ENCODE data around the gene GEMIN7. TPM values are rescaled to one million over a fixed set of nuclear protein-coding genes. Genes with fewer than 3 reads are reported as not detected.

Gene GEMIN7
- total and polyA plus RNA-seq, 2 experiments from 2014 or later = 49.6 to 90.5 TPM

DNA sequence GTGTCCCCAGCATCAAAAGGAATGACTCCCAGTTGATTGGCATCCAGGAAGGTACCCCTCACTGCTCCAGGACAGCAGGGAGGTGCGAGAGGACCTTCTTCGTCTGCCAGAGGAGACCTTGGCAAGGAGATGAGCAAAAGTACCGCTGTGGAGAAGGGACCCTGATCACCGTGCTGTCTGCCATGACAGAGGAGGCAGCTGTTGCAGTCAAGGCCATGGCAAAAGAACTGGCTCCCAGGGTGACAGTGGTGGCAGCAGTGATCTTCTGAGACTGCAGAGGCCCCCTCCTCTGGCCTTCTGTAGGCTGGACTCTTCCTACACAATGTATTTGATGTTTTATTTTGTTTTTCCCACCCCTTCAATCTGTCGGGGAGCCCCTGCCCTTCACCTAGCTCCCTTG, 49.7 kb downstream of the GEMIN7 start:
- H3K4me2 ChIP-seq = no peak overlapping the region
- Mint-ChIP-seq H3K27me3 (ENCODE audit: insufficient read depth, low read depth, poor library complexity) (peaks cover 5% of the 10 kb centered on the region), H3K4me1 (peaks cover 17% of the 10 kb centered on the region; the same call in 2 of the 3 replicates), H3K27ac (no peak overlapping the region), H3K9me3 (no peaks in the 10 kb centered on the region), H3K36me3 (ENCODE audit: low read depth) (no peaks in the 10 kb centered on the region), H3K4me3 (no peak overlapping the region)
- H3K27me3 ChIP-seq (ENCODE audit: insufficient read depth) = no peaks in the 10 kb centered on the region
- H2AFZ ChIP-seq = no peak overlapping the region
- 0 out of 2 replicates have a peak, but pooled peaks cover 2% of the 10 kb centered on the region for H3K4me1 ChIP-seq (ENCODE audit: insufficient read depth)
- 0 out of 2 replicates have a peak, but pooled peaks cover 2% of the 10 kb centered on the region for H3F3A ChIP-seq (replicated peaks; ENCODE audit: low read depth)
- ATAC-seq (no peak), DNase-seq (ENCODE audit: low spot score) (no peak)
- no peak overlapping the region for H3K27ac ChIP-seq (ENCODE audit: low read depth)
- peaks cover 44% of the 10 kb centered on the region for H4K20me1 ChIP-seq (replicated peaks; ENCODE audit: insufficient read depth)
- no peaks in the 10 kb centered on the region for H3K9me2 ChIP-seq (ENCODE audit: insufficient read depth)
- no peak overlapping the region for H3K4me3 ChIP-seq
- no peak for TF ChIP-seq ZNF331 (CRISPR knock-in tag; IDR thresholded peaks at IDR 0.05; ENCODE audit: low read depth)
- peaks cover 51% of the 10 kb centered on the region for H3K79me2 ChIP-seq (replicated peaks; ENCODE audit: insufficient read depth)
- H3K36me3 ChIP-seq (ENCODE audit: insufficient read depth) = no peaks in the 10 kb centered on the region

DNA sequence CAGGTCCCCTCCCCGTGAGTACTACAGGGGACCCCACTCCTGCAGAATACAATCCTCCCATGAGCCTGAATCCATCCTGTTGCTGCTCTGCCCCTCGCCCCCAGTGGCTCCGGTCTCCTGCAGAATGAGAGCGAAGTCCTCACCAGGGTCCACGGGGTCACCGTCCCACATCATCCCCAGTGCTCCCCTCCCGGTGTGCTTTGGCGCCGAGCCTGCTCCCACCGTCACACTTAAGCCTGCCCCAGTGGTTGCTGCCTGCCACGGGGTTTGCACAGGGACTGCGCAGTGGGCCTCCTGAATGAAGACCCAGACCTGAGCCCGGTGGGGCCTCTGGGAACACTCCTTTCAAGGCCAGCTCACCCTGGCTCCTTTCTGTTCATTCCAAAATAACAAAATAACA, 51.2 kb downstream of the GEMIN7 start:
- ATAC-seq (no peak), DNase-seq (ENCODE audit: low spot score) (no peak)
- no peak overlapping the region for H3K4me2 ChIP-seq
- H3K36me3 ChIP-seq (ENCODE audit: insufficient read depth) = no peaks in the 10 kb centered on the region
- no peak overlapping the region for H3K27ac ChIP-seq (ENCODE audit: low read depth)
- no peak overlapping the region for H3K27ac Mint-ChIP-seq
- TF ChIP-seq EZH2phosphoT487 (IDR thresholded peaks at IDR 0.05; ENCODE audit: unreplicated experiment) (no peak), NANOG (IDR thresholded peaks at IDR 0.05; ENCODE audit: borderline replicate concordance) (no peak), STAT1 (IDR thresholded peaks at IDR 0.05; ENCODE audit: unreplicated experiment) (no peak), POLR2AphosphoS5 (IDR thresholded peaks at IDR 0.05; ENCODE audit: low read depth) (no peak), JUNB (IDR thresholded peaks at IDR 0.05; ENCODE audit: unreplicated experiment) (no peak), ZNF331 (CRISPR knock-in tag; IDR thresholded peaks at IDR 0.05; ENCODE audit: low read depth) (no peak), EZH2 (IDR thresholded peaks at IDR 0.05; ENCODE audit: low read depth, unreplicated experiment) (no peak)
- TF ChIP-seq, protein P1, sequence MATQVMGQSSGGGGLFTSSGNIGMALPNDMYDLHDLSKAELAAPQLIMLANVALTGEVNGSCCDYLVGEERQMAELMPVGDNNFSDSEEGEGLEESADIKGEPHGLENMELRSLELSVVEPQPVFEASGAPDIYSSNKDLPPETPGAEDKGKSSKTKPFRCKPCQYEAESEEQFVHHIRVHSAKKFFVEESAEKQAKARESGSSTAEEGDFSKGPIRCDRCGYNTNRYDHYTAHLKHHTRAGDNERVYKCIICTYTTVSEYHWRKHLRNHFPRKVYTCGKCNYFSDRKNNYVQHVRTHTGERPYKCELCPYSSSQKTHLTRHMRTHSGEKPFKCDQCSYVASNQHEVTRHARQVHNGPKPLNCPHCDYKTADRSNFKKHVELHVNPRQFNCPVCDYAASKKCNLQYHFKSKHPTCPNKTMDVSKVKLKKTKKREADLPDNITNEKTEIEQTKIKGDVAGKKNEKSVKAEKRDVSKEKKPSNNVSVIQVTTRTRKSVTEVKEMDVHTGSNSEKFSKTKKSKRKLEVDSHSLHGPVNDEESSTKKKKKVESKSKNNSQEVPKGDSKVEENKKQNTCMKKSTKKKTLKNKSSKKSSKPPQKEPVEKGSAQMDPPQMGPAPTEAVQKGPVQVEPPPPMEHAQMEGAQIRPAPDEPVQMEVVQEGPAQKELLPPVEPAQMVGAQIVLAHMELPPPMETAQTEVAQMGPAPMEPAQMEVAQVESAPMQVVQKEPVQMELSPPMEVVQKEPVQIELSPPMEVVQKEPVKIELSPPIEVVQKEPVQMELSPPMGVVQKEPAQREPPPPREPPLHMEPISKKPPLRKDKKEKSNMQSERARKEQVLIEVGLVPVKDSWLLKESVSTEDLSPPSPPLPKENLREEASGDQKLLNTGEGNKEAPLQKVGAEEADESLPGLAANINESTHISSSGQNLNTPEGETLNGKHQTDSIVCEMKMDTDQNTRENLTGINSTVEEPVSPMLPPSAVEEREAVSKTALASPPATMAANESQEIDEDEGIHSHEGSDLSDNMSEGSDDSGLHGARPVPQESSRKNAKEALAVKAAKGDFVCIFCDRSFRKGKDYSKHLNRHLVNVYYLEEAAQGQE (IDR thresholded peaks at IDR 0.05; ENCODE audit: unreplicated experiment) = no peak
- TF ChIP-seq, protein P2, sequence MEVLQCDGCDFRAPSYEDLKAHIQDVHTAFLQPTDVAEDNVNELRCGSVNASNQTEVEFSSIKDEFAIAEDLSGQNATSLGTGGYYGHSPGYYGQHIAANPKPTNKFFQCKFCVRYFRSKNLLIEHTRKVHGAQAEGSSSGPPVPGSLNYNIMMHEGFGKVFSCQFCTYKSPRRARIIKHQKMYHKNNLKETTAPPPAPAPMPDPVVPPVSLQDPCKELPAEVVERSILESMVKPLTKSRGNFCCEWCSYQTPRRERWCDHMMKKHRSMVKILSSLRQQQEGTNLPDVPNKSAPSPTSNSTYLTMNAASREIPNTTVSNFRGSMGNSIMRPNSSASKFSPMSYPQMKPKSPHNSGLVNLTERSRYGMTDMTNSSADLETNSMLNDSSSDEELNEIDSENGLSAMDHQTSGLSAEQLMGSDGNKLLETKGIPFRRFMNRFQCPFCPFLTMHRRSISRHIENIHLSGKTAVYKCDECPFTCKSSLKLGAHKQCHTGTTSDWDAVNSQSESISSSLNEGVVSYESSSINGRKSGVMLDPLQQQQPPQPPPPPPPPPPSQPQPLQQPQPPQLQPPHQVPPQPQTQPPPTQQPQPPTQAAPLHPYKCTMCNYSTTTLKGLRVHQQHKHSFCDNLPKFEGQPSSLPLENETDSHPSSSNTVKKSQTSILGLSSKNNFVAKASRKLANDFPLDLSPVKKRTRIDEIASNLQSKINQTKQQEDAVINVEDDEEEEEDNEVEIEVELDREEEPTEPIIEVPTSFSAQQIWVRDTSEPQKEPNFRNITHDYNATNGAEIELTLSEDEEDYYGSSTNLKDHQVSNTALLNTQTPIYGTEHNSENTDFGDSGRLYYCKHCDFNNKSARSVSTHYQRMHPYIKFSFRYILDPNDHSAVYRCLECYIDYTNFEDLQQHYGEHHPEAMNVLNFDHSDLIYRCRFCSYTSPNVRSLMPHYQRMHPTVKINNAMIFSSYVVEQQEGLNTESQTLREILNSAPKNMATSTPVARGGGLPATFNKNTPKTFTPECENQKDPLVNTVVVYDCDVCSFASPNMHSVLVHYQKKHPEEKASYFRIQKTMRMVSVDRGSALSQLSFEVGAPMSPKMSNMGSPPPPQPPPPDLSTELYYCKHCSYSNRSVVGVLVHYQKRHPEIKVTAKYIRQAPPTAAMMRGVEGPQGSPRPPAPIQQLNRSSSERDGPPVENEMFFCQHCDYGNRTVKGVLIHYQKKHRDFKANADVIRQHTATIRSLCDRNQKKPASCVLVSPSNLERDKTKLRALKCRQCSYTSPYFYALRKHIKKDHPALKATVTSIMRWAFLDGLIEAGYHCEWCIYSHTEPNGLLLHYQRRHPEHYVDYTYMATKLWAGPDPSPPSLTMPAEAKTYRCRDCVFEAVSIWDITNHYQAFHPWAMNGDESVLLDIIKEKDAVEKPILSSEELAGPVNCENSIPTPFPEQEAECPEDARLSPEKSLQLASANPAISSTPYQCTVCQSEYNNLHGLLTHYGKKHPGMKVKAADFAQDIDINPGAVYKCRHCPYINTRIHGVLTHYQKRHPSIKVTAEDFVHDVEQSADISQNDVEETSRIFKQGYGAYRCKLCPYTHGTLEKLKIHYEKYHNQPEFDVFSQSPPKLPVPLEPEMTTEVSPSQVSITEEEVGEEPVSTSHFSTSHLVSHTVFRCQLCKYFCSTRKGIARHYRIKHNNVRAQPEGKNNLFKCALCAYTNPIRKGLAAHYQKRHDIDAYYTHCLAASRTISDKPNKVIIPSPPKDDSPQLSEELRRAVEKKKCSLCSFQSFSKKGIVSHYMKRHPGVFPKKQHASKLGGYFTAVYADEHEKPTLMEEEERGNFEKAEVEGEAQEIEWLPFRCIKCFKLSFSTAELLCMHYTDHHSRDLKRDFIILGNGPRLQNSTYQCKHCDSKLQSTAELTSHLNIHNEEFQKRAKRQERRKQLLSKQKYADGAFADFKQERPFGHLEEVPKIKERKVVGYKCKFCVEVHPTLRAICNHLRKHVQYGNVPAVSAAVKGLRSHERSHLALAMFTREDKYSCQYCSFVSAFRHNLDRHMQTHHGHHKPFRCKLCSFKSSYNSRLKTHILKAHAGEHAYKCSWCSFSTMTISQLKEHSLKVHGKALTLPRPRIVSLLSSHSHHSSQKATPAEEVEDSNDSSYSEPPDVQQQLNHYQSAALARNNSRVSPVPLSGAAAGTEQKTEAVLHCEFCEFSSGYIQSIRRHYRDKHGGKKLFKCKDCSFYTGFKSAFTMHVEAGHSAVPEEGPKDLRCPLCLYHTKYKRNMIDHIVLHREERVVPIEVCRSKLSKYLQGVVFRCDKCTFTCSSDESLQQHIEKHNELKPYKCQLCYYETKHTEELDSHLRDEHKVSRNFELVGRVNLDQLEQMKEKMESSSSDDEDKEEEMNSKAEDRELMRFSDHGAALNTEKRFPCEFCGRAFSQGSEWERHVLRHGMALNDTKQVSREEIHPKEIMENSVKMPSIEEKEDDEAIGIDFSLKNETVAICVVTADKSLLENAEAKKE (CRISPR knock-in tag; IDR thresholded peaks at IDR 0.05) = no peak
- TF ChIP-seq, protein P3, sequence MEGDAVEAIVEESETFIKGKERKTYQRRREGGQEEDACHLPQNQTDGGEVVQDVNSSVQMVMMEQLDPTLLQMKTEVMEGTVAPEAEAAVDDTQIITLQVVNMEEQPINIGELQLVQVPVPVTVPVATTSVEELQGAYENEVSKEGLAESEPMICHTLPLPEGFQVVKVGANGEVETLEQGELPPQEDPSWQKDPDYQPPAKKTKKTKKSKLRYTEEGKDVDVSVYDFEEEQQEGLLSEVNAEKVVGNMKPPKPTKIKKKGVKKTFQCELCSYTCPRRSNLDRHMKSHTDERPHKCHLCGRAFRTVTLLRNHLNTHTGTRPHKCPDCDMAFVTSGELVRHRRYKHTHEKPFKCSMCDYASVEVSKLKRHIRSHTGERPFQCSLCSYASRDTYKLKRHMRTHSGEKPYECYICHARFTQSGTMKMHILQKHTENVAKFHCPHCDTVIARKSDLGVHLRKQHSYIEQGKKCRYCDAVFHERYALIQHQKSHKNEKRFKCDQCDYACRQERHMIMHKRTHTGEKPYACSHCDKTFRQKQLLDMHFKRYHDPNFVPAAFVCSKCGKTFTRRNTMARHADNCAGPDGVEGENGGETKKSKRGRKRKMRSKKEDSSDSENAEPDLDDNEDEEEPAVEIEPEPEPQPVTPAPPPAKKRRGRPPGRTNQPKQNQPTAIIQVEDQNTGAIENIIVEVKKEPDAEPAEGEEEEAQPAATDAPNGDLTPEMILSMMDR (conservative IDR thresholded peaks at IDR 0.05; ENCODE audit: low read depth in 2 of 2) = no peak
- H4K20me1 ChIP-seq (replicated peaks; ENCODE audit: insufficient read depth) = peaks cover 35% of the 10 kb centered on the region
- no peaks in the 10 kb centered on the region for H3K9me2 ChIP-seq (ENCODE audit: insufficient read depth)
- no peak overlapping the region for H3K4me3 ChIP-seq
- H3K27me3 ChIP-seq (ENCODE audit: insufficient read depth) = no peaks in the 10 kb centered on the region
- no peak overlapping the region for H2AFZ ChIP-seq
- peaks cover 61% of the 10 kb centered on the region for H3K79me2 ChIP-seq (replicated peaks; ENCODE audit: insufficient read depth)
- H3F3A ChIP-seq (replicated peaks; ENCODE audit: low read depth) = 0 out of 2 replicates have a peak, but pooled peaks cover 2% of the 10 kb centered on the region
- no peaks in the 10 kb centered on the region for H3K9me3 Mint-ChIP-seq
- H3K4me3 Mint-ChIP-seq = no peak overlapping the region
- H3K36me3 Mint-ChIP-seq (ENCODE audit: low read depth) = no peaks in the 10 kb centered on the region; the same call in 2 of the 3 replicates
- 0 out of 2 replicates have a peak, but pooled peaks cover 2% of the 10 kb centered on the region for H3K4me1 ChIP-seq (ENCODE audit: insufficient read depth)
- H3K27me3 Mint-ChIP-seq (ENCODE audit: insufficient read depth, low read depth, poor library complexity) = peaks cover 6% of the 10 kb centered on the region
- peaks cover 23% of the 10 kb centered on the region for H3K4me1 Mint-ChIP-seq

All from GM23338 (cell line).